Vagina (tissue), 2 donors: ENCODE measurements around the gene MAL. TPM values are rescaled to one million over a fixed set of nuclear protein-coding genes. Genes with fewer than 3 reads are reported as not detected.

Experiments used
- DNase-seq, 2 donors: peaks; one replicate each; pipeline ENCODE4 v3.0.0-alpha.2; 2017; ENCODE audit errors: extremely low spot score in 2 of 2
- H3K27ac ChIP-seq: fragments of 200-600 bp; sonication (generic); one replicate; pipeline ENCODE4 v1.5.1; 2019
- H3K27me3 ChIP-seq: fragments of 200-600 bp; sonication (generic); one replicate; pipeline ENCODE4 v1.5.1; 2019
- H3K36me3 ChIP-seq, 2 donors: fragments of 200-600 bp; sonication (generic); one replicate each; pipeline ENCODE4 v1.5.1; 2017 to 2019
- H3K4me1 ChIP-seq: fragments of 200-600 bp; sonication (generic); one replicate; pipeline ENCODE4 v1.5.1; 2019
- H3K4me3 ChIP-seq, 2 donors: fragments of 200-600 bp; sonication (generic); 1 replicate in 1 of 2; 2 replicates in 1 of 2; pipeline ENCODE4 v1.5.1; 2016 to 2019
- H3K9me3 ChIP-seq: fragments of 200-600 bp; sonication (generic); one replicate; pipeline ENCODE4 v1.5.1; 2019
- POLR2A ChIP-seq, 2 donors: fragments of 450-650 bp; IDR thresholded peaks; one replicate each; pipeline ENCODE4 v1.6.1; 2017; ENCODE audit warnings: antibody characterized with exemption in 2 of 2, mild to moderate bottlenecking in 2 of 2, moderate library complexity in 2 of 2
- POLR2AphosphoS5 ChIP-seq, 2 donors: sonication (generic); formaldehyde crosslinking; IDR thresholded peaks; one replicate each; pipeline ENCODE4 v1.9.0; 2017; ENCODE audit warnings: antibody characterized with exemption in 2 of 2, mild to moderate bottlenecking in 2 of 2, low read depth in 1 of 2; ENCODE audit not compliant: insufficient read depth in 1 of 2
- intact Hi-C: fragments of 100-400 bp; cut with DNase I; formaldehyde crosslinking; loops from one replicate; pipeline ENCODE4 v1.15.1; 2023
- total RNA-seq: library from RNA; depleted of rRNA; stranded (reverse); fragments of >200 nt; gene quantifications from one replicate; pipeline ENCODE4 v1.2.3, GENCODE V29; 2016
- TF ChIP-seq, protein P1 (sequence below), 3 experiments: fragments of 450-650 bp in 2 of 3; fragments of 200-600 bp in 1 of 3; sonication (generic) in 1 of 3; IDR thresholded peaks; one replicate each; pipeline ENCODE4 v1.5.1; 2017 to 2019; ENCODE audit warnings: antibody characterized with exemption in 3 of 3, mild to moderate bottlenecking in 2 of 3, moderate library complexity in 2 of 3

Gene MAL
- total RNA-seq, 1 donor from 2014 or later = 71.0 TPM

DNA sequence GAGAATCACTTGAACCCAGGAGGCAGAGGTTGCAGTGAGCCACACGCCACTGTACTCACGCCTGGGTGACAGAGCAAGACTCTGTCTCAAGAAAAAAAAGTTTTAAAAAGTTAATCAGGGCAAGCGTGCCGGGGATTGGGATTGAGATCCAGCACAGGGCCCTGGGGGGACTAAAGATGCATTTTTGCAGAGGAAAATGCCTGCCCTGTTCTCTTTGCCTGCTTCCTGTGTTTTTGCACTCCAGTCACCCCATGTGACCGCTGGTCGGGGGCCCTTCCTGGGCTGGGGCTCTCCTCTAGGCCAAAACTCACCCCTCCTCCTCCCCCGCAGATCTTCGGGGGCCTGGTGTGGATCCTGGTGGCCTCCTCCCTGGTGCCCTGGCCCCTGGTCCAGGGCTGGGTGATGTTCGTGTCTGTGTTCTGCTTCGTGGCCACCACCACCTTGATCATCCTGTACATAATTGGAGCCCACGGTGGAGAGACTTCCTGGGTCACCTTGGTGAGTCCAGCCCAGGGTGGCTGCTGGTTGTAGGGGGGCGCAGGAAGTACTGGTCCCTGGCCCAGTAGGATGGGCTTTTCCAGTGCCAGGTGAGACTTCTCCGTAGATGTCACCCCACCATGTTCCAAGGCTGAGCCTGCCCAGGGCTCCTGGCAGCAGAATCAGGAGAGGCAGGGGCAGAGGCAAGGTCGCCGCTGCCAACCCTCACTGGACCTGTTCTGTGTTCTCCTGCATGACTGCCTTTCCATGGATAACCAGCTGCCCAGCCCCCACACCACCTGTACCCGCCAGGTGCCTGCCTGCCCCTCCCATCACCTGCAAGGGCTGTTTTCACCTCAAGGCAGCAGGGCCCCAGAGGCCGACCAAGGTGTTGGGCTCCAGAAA, 22.4 kb downstream of the MAL start:
- TF ChIP-seq POLR2AphosphoS5 (IDR thresholded peaks at IDR 0.05; ENCODE audit: insufficient read depth in 1 of 2, low read depth in 1 of 2) = peak in 1 of 2 donors; percentile 26
- TF ChIP-seq, protein P1, sequence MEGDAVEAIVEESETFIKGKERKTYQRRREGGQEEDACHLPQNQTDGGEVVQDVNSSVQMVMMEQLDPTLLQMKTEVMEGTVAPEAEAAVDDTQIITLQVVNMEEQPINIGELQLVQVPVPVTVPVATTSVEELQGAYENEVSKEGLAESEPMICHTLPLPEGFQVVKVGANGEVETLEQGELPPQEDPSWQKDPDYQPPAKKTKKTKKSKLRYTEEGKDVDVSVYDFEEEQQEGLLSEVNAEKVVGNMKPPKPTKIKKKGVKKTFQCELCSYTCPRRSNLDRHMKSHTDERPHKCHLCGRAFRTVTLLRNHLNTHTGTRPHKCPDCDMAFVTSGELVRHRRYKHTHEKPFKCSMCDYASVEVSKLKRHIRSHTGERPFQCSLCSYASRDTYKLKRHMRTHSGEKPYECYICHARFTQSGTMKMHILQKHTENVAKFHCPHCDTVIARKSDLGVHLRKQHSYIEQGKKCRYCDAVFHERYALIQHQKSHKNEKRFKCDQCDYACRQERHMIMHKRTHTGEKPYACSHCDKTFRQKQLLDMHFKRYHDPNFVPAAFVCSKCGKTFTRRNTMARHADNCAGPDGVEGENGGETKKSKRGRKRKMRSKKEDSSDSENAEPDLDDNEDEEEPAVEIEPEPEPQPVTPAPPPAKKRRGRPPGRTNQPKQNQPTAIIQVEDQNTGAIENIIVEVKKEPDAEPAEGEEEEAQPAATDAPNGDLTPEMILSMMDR (IDR thresholded peaks at IDR 0.05) = no peak
- no peak for TF ChIP-seq POLR2A (IDR thresholded peaks at IDR 0.05)
- no peak for DNase-seq
- Histone ChIP-seq H3K27me3 (no peaks in the 10 kb centered on the region), H3K9me3 (no peaks in the 10 kb centered on the region), H3K27ac (no peak overlapping the region), H3K4me3 (no peak overlapping the region), H3K36me3 (no peaks in the 10 kb centered on the region), H3K4me1 (peaks cover 13% of the 10 kb centered on the region)
- intact Hi-C loops = no loop called here

GRCh38 chr2:95048825-95049682, 23.5 kb downstream of the MAL start:
- H3K4me3 ChIP-seq = no peak overlapping the region

GRCh38 chr2:95049683-95049955, 24.1 kb downstream of the MAL start:
- intact Hi-C loops = no loop called here
- Histone ChIP-seq H3K27me3 (no peaks in the 10 kb centered on the region), H3K4me1 (no peaks in the 10 kb centered on the region), H3K36me3 (no peaks in the 10 kb centered on the region), H3K4me3 (no peak overlapping the region), H3K9me3 (no peaks in the 10 kb centered on the region), H3K27ac (no peak overlapping the region)
- no peak for DNase-seq
- TF ChIP-seq POLR2A (IDR thresholded peaks at IDR 0.05) = no peak
- TF ChIP-seq POLR2AphosphoS5 (IDR thresholded peaks at IDR 0.05; ENCODE audit: insufficient read depth in 1 of 2, low read depth in 1 of 2) = no peak
- TF ChIP-seq, protein P1 (IDR thresholded peaks at IDR 0.05) = no peak

More at GRCh38 chr2:95048825-95049682, 23.5 kb downstream of the MAL start:
- H3K9me3 ChIP-seq = no peaks in the 10 kb centered on the region
- H3K4me1 ChIP-seq = peaks cover under 1% of the 10 kb centered on the region
- no peaks in the 10 kb centered on the region for H3K27me3 ChIP-seq
- H3K36me3 ChIP-seq = no peaks in the 10 kb centered on the region
- DNase-seq = no peak
- intact Hi-C loops = no loop called here
- TF ChIP-seq, protein P1 (IDR thresholded peaks at IDR 0.05) = no peak
- TF ChIP-seq POLR2AphosphoS5 (IDR thresholded peaks at IDR 0.05; ENCODE audit: insufficient read depth in 1 of 2, low read depth in 1 of 2) (no peak), POLR2A (IDR thresholded peaks at IDR 0.05) (no peak)
- no peak overlapping the region for H3K27ac ChIP-seq

DNA sequence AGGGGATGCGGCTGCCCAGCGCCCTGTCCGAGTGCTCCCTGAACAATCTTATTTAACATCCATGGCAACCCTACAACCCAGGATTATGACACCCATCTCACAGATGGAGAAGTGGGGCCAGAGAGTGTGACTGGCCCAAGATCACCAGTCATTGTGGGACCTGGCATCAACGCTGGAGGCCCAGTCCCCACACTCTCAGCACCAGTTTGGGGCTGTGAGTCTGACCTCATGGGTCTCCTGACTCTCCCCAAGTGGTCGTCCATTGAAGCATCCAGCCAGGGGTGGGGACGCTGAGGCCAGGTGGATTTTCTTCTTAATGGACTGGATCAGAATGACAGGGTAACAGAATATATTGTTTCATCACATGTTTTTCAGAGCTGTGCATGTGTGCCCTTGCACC, 24.5 kb downstream of the MAL start:
- intact Hi-C loops = no loop called here
- TF ChIP-seq POLR2A (IDR thresholded peaks at IDR 0.05) (no peak), POLR2AphosphoS5 (IDR thresholded peaks at IDR 0.05; ENCODE audit: insufficient read depth in 1 of 2, low read depth in 1 of 2) (no peak)
- TF ChIP-seq, protein P1 (IDR thresholded peaks at IDR 0.05) = no peak
- no peak for DNase-seq
- Histone ChIP-seq H3K36me3 (no peaks in the 10 kb centered on the region), H3K4me3 (no peak overlapping the region), H3K9me3 (no peaks in the 10 kb centered on the region), H3K4me1 (no peaks in the 10 kb centered on the region), H3K27me3 (no peaks in the 10 kb centered on the region), H3K27ac (no peak overlapping the region)
